CD4-positive, alpha-beta memory T cell (primary cell): Measurements from ENCODE around the gene PDK2. TPM values are rescaled to one million over a fixed set of nuclear protein-coding genes. Genes with fewer than 3 reads are reported as not detected.
A peak's percentile ranks its signal among the peaks of the same experiment; 100 is the strongest.

Source experiments
- CTCF ChIA-PET: fragments of 350-600 bp; sonication (Branson Sonifier 250); formaldehyde crosslinking; loops from one replicate; lab custom pipeline; 2021; ENCODE audit warnings: inconsistent platforms; ENCODE audit not compliant: partially characterized antibody; lab: Charles Lee
- POLR2A ChIA-PET: fragments of 350-600 bp; sonication (Branson Sonifier 250); formaldehyde crosslinking; loops from one replicate; lab custom pipeline; 2021; ENCODE audit not compliant: partially characterized antibody; lab: Charles Lee
- DNase-seq, 5 donors: peaks; one replicate each; pipeline versions ENCODE4 v3.0.0 to v3.0.0-alpha.2; 2020 to 2022; ENCODE audit warnings: mixed read lengths in 1 of 5
- H3K27ac ChIP-seq: one replicate; pipeline ENCODE4 v1.7.0; 2013; ENCODE audit warnings: low read depth, low read length
- H3K27me3 ChIP-seq: 2 replicates; pipeline ENCODE4 v1.7.0; 2013; ENCODE audit warnings: mild to moderate bottlenecking, low read length, moderate library complexity; ENCODE audit not compliant: insufficient read depth
- H3K36me3 ChIP-seq: 2 replicates; pipeline ENCODE4 v1.7.0; 2013; ENCODE audit warnings: mild to moderate bottlenecking, low read length, moderate library complexity; ENCODE audit not compliant: insufficient read depth
- H3K4me1 ChIP-seq: 2 replicates; pipeline ENCODE4 v1.7.0; 2013; ENCODE audit warnings: mild to moderate bottlenecking, low read length, moderate library complexity; ENCODE audit not compliant: insufficient read depth
- H3K4me3 ChIP-seq, 2 donors: one replicate each; pipeline ENCODE4 v1.7.0; 2013; ENCODE audit warnings: low read length in 2 of 2, mild to moderate bottlenecking in 1 of 2
- H3K9me3 ChIP-seq, 2 donors: one replicate each; pipeline ENCODE4 v1.7.0; 2013; ENCODE audit warnings: low read length in 2 of 2, control low read depth in 1 of 2; ENCODE audit not compliant: control insufficient read depth in 1 of 2
- H3K27ac Mint-ChIP-seq, 7 donors: one replicate each; pipeline ENCODE4 v1.8.0; 2020 to 2021; ENCODE audit warnings: mixed read lengths in 7 of 7, mild to moderate bottlenecking in 6 of 7, inconsistent platforms in 3 of 7, moderate library complexity in 3 of 7
- H3K27me3 Mint-ChIP-seq, 2 donors: one replicate each; pipeline ENCODE4 v1.8.0; 2020 to 2021; ENCODE audit warnings: mixed read lengths in 2 of 2
- H3K36me3 Mint-ChIP-seq, 2 donors: one replicate each; pipeline ENCODE4 v1.8.0; 2020 to 2021; ENCODE audit warnings: mixed read lengths in 2 of 2, inconsistent platforms in 1 of 2, mild to moderate bottlenecking in 1 of 2
- H3K4me1 Mint-ChIP-seq, 4 donors: one replicate each; pipeline ENCODE4 v1.8.0; 2020 to 2021; ENCODE audit warnings: mixed read lengths in 4 of 4, mild to moderate bottlenecking in 1 of 4
- H3K4me3 Mint-ChIP-seq, 8 donors: one replicate each; pipeline ENCODE4 v1.8.0; 2020 to 2021; ENCODE audit warnings: mixed read lengths in 8 of 8, mild to moderate bottlenecking in 7 of 8, moderate library complexity in 6 of 8, inconsistent platforms in 3 of 8
- H3K9me3 Mint-ChIP-seq, 8 donors: one replicate each; pipeline ENCODE4 v1.8.0; 2020 to 2021; ENCODE audit warnings: mixed read lengths in 8 of 8, mild to moderate bottlenecking in 5 of 8, inconsistent platforms in 3 of 8, moderate library complexity in 1 of 8
- intact Hi-C: fragments of 100-400 bp; cut with micrococcal nuclease; formaldehyde crosslinking; loops from one replicate; pipeline ENCODE4 v1.15.1; 2023
- polyA plus RNA-seq, 2 donors: library from polyadenylated mRNA; unstranded; fragments of 300-500 nt; fragmentation: Illumina TruSeq; gene quantifications; one replicate each; pipeline ENCODE4 v1.2.3, GENCODE V29; 2021
- total RNA-seq, 2 experiments: library from RNA; stranded (reverse); gene quantifications; one replicate each; pipeline ENCODE4 v1.2.3, GENCODE V29; 2021

PDK2 gene
- total and polyA plus RNA-seq, 4 experiments from 2014 or later: 34.5 to 40.6 (median 37.8) TPM

- H3K9me3 Mint-ChIP-seq: no peaks in the 10 kb centered on the region
- peak overlapping the region in 3 of 7 donors; percentile 19 to 41 (median 32) for H3K27ac Mint-ChIP-seq
- no peak overlapping the region for H3K4me3 ChIP-seq
- peak overlapping the region in 1 of 8 donors; percentile 12 for H3K4me3 Mint-ChIP-seq
- no peaks in the 10 kb centered on the region for H3K27me3 ChIP-seq
- peaks cover 23% of the 10 kb centered on the region for H3K4me1 ChIP-seq
- peaks cover 3% of the 10 kb centered on the region for H3K36me3 ChIP-seq
- CTCF ChIA-PET: interaction anchor here (0.6 to 5.5 kb wide), 26 partner anchors 9 to 762 kb away, joined by 3 to 101 read pairs (median 10); partner anchors contain the start of genes ITGA3, LRRC59, PPP1R9B and SGCA
- intact Hi-C loops: loop anchor here (10.0 kb wide), 2 partner anchors 238 to 308 kb away; partner anchors contain the start of gene KAT7
- no peak overlapping the region for H3K27ac ChIP-seq
- H3K27me3 Mint-ChIP-seq: peaks cover 0 to 2% of the 10 kb centered on the region in 2 donors
- peaks cover 5 to 17% of the 10 kb centered on the region in 2 donors for H3K36me3 Mint-ChIP-seq
- DNase-seq: peak in 1 of 5 donors; percentile 16
- H3K9me3 ChIP-seq: no peaks in the 10 kb centered on the region
- POLR2A ChIA-PET: interaction anchor here (1.7 to 4.8 kb wide), 4 partner anchors 37 to 385 kb away, joined by 7 to 38 read pairs (median 11); partner anchors contain the start of genes ITGA3, SAMD14 and SLC35B1
- peaks cover 11 to 26% (median 17%) of the 10 kb centered on the region in 4 donors for H3K4me1 Mint-ChIP-seq
Observed at GRCh38 chr17:50093246-50093645, 1.9 kb upstream of the PDK2 start.

- no peaks in the 10 kb centered on the region for H3K27me3 ChIP-seq
- peak in 1 of 5 donors; percentile 7 for DNase-seq
- peak overlapping the region; percentile 80 for H3K27ac ChIP-seq
- peak overlapping the region in 1 of 2 donors; percentile 81 for H3K4me3 ChIP-seq
- ChIA-PET CTCF (interaction anchor here (0.7 to 5.5 kb wide), 56 partner anchors 9 to 1501 kb away, joined by 3 to 101 read pairs (median 6); partner anchors contain the start of genes COL1A1, ITGA3, LRRC59 and PPP1R9B), POLR2A (interaction anchor here (0.8 to 4.8 kb wide), 16 partner anchors 8 to 418 kb away, joined by 3 to 38 read pairs (median 6); partner anchors contain the start of genes ITGA3, PPP1R9B, SAMD14 and SLC35B1)
- Mint-ChIP-seq H3K4me1 (peaks cover 14 to 31% (median 21%) of the 10 kb centered on the region in 4 donors), H3K9me3 (no peaks in the 10 kb centered on the region), H3K27me3 (peaks cover 0 to 2% of the 10 kb centered on the region in 2 donors), H3K36me3 (peaks cover 9 to 22% of the 10 kb centered on the region in 2 donors), H3K27ac (peak overlapping the region; percentile 92 to 99 (median 97)), H3K4me3 (peak overlapping the region; percentile 95 to 99 (median 98))
- no peaks in the 10 kb centered on the region for H3K9me3 ChIP-seq
- peaks cover 8% of the 10 kb centered on the region for H3K36me3 ChIP-seq
- peaks cover 23% of the 10 kb centered on the region for H3K4me1 ChIP-seq
- intact Hi-C loops: loop anchor here (1.0 to 10.0 kb wide), 8 partner anchors 39 to 416 kb away; partner anchors contain the start of genes KAT7 and SPOP
Observed at GRCh38 chr17:50093807-50094206, 1.3 kb upstream of the PDK2 start.

GRCh38 chr17:50094243-50094752, 853 bp upstream of the PDK2 start:
- H3K27ac Mint-ChIP-seq: peak overlapping the region; percentile 92 to 99 (median 97)
- no peaks in the 10 kb centered on the region for H3K27me3 ChIP-seq
- intact Hi-C loops: loop anchor here (1.0 to 10.0 kb wide), 8 partner anchors 39 to 416 kb away; partner anchors contain the start of genes KAT7 and SPOP
- no peaks in the 10 kb centered on the region for H3K9me3 Mint-ChIP-seq
- H3K9me3 ChIP-seq: no peaks in the 10 kb centered on the region
- CTCF ChIA-PET: interaction anchor here (0.7 to 5.5 kb wide), 54 partner anchors 10 to 1501 kb away, joined by 3 to 101 read pairs (median 6); partner anchors contain the start of genes COL1A1, ITGA3, LRRC59 and PPP1R9B
- peak overlapping the region; percentile 81 to 97 for H3K4me3 ChIP-seq
- H3K4me3 Mint-ChIP-seq: peak overlapping the region; percentile 95 to 99 (median 98)
- peak; percentile 81 to 87 (median 86) for DNase-seq
- H3K36me3 Mint-ChIP-seq: peaks cover 9 to 23% of the 10 kb centered on the region in 2 donors
- H3K27me3 Mint-ChIP-seq: peaks cover 0 to 2% of the 10 kb centered on the region in 2 donors
- H3K36me3 ChIP-seq: peaks cover 11% of the 10 kb centered on the region
- peaks cover 23% of the 10 kb centered on the region for H3K4me1 ChIP-seq
- POLR2A ChIA-PET: interaction anchor here (0.8 to 4.8 kb wide), 19 partner anchors 9 to 418 kb away, joined by 3 to 38 read pairs (median 5); partner anchors contain the start of genes ITGA3, PPP1R9B, SAMD14 and SLC35B1
- H3K4me1 Mint-ChIP-seq: peaks cover 14 to 32% (median 21%) of the 10 kb centered on the region in 4 donors
- H3K27ac ChIP-seq: peak overlapping the region; percentile 80

GRCh38 chr17:50095626-50096037, 481 bp downstream of the PDK2 start:
- H3K9me3 ChIP-seq: no peaks in the 10 kb centered on the region
- H3K4me3 Mint-ChIP-seq: peak overlapping the region; percentile 94 to 99 (median 97)
- H3K27me3 Mint-ChIP-seq: peaks cover 0 to 2% of the 10 kb centered on the region in 2 donors
- peaks cover 13 to 32% of the 10 kb centered on the region in 2 donors for H3K36me3 Mint-ChIP-seq
- peak in 1 of 5 donors; percentile 44 for DNase-seq
- ChIA-PET CTCF (interaction anchor here (1.1 to 3.1 kb wide), 4 partner anchors 8 to 65 kb away, joined by 3 to 19 read pairs (median 8); no protein-coding TSS in a partner anchor), POLR2A (interaction anchor here (0.9 to 4.8 kb wide), 6 partner anchors 8 to 250 kb away, joined by 3 to 38 read pairs (median 4); partner anchors contain the start of genes ITGA3, PPP1R9B and XYLT2)
- no peaks in the 10 kb centered on the region for H3K9me3 Mint-ChIP-seq
- peaks cover 26% of the 10 kb centered on the region for H3K4me1 ChIP-seq
- peak overlapping the region; percentile 52 to 81 for H3K4me3 ChIP-seq
- intact Hi-C loops: loop anchor here (1.0 to 10.0 kb wide), 8 partner anchors 34 to 311 kb away; partner anchors contain the start of genes KAT7 and XYLT2
- peak overlapping the region; percentile 75 to 99 (median 96) for H3K27ac Mint-ChIP-seq
- H3K4me1 Mint-ChIP-seq: peaks cover 16 to 42% (median 28%) of the 10 kb centered on the region in 4 donors
- no peaks in the 10 kb centered on the region for H3K27me3 ChIP-seq
- peaks cover 14% of the 10 kb centered on the region for H3K36me3 ChIP-seq
- peak overlapping the region; percentile 80 for H3K27ac ChIP-seq

GRCh38 chr17:50096092-50096491, 941 bp downstream of the PDK2 start:
- peaks cover 18% of the 10 kb centered on the region for H3K36me3 ChIP-seq
- peaks cover 26% of the 10 kb centered on the region for H3K4me1 ChIP-seq
- CTCF ChIA-PET: interaction anchor here (0.8 to 3.1 kb wide), 5 partner anchors 9 to 104 kb away, joined by 3 to 19 read pairs (median 3); no protein-coding TSS in a partner anchor
- H3K27ac ChIP-seq: peak overlapping the region; percentile 80
- Mint-ChIP-seq H3K4me3 (peak overlapping the region; percentile 94 to 99 (median 97)), H3K36me3 (peaks cover 14 to 34% of the 10 kb centered on the region in 2 donors), H3K27ac (peak overlapping the region; percentile 75 to 99 (median 96)), H3K9me3 (no peaks in the 10 kb centered on the region), H3K4me1 (peaks cover 16 to 44% (median 28%) of the 10 kb centered on the region in 4 donors), H3K27me3 (no peaks in the 10 kb centered on the region)
- POLR2A ChIA-PET: interaction anchor here (0.6 to 4.8 kb wide), 7 partner anchors 8 to 250 kb away, joined by 3 to 38 read pairs (median 4); partner anchors contain the start of genes ITGA3, PPP1R9B and XYLT2
- no peaks in the 10 kb centered on the region for H3K9me3 ChIP-seq
- DNase-seq: peak in 1 of 5 donors; percentile 38
- H3K4me3 ChIP-seq: peak overlapping the region; percentile 52 to 81
- no peaks in the 10 kb centered on the region for H3K27me3 ChIP-seq
- intact Hi-C loops: loop anchor here (5.0 to 10.0 kb wide), 3 partner anchors 241 to 311 kb away; partner anchors contain the start of genes KAT7 and XYLT2

- Mint-ChIP-seq H3K27ac (peak overlapping the region in 1 of 7 donors; percentile 92), H3K4me1 (peaks cover 16 to 44% (median 28%) of the 10 kb centered on the region in 4 donors), H3K9me3 (no peaks in the 10 kb centered on the region), H3K36me3 (peaks cover 14 to 34% of the 10 kb centered on the region in 2 donors), H3K27me3 (no peaks in the 10 kb centered on the region), H3K4me3 (peak overlapping the region in 6 of 8 donors; percentile 4 to 99 (median 67))
- peaks cover 26% of the 10 kb centered on the region for H3K4me1 ChIP-seq
- DNase-seq: peak in 1 of 5 donors; percentile 31
- peaks cover 18% of the 10 kb centered on the region for H3K36me3 ChIP-seq
- ChIA-PET POLR2A (interaction anchor here (0.6 to 4.8 kb wide), 7 partner anchors 11 to 249 kb away, joined by 3 to 38 read pairs (median 4); partner anchors contain the start of genes ITGA3, PPP1R9B and XYLT2), CTCF (interaction anchor here (0.8 to 3.1 kb wide), 5 partner anchors 9 to 103 kb away, joined by 3 to 19 read pairs (median 3); no protein-coding TSS in a partner anchor)
- no peak overlapping the region for H3K27ac ChIP-seq
- intact Hi-C loops: loop anchor here (5.0 to 10.0 kb wide), 3 partner anchors 242 to 312 kb away; partner anchors contain the start of genes KAT7 and XYLT2
- H3K4me3 ChIP-seq: no peak overlapping the region
- no peaks in the 10 kb centered on the region for H3K27me3 ChIP-seq
- H3K9me3 ChIP-seq: no peaks in the 10 kb centered on the region
Observed at GRCh38 chr17:50096758-50097157, 1.6 kb downstream of the PDK2 start.
